GM19238 (cell line): ENCODE measurements around the gene KRT85.

Experiments
- DNase-seq: peaks from one replicate; pipeline ENCODE4 v3.0.0; 2011; ENCODE audit warnings: low spot score; ENCODE audit not compliant: insufficient read length

KRT85 gene

GRCh38 chr12:52367876-52368275 is 595 bp upstream of the KRT85 start:
- DNase-seq: no peak

- no peak for DNase-seq
Observed at GRCh38 chr12:52364901-52365489, 2.3 kb downstream of the KRT85 start.

- no peak for DNase-seq
Observed at GRCh38 chr12:52364061-52364460, 3.2 kb downstream of the KRT85 start.

GRCh38 chr12:52363111-52363679 is 4.1 kb downstream of the KRT85 start:
- DNase-seq: no peak

GRCh38 chr12:52362118-52362726 is 5.1 kb downstream of the KRT85 start:
- DNase-seq: no peak

GRCh38 chr12:52361553-52361952 is 5.7 kb downstream of the KRT85 start:
- no peak for DNase-seq

GRCh38 chr12:52360663-52361271 is 6.5 kb downstream of the KRT85 start:
- DNase-seq: no peak

- DNase-seq: no peak
Observed at GRCh38 chr12:52360106-52360662, 7.1 kb downstream of the KRT85 start.

GRCh38 chr12:52359621-52360061 is 7.6 kb downstream of the KRT85 start:
- no peak for DNase-seq

- DNase-seq: peak; percentile 82
Observed at GRCh38 chr12:52358575-52359350, 8.5 kb downstream of the KRT85 start.

GRCh38 chr12:52356762-52357580 is 10.3 kb downstream of the KRT85 start:
- no peak for DNase-seq

GRCh38 chr12:52356031-52356761 is 11.1 kb downstream of the KRT85 start:
- no peak for DNase-seq

- no peak for DNase-seq
Observed at GRCh38 chr12:52355176-52355575, 12.1 kb downstream of the KRT85 start.

GRCh38 chr12:52354200-52354599 is 13.1 kb downstream of the KRT85 start:
- DNase-seq: no peak

- DNase-seq: no peak
Observed at GRCh38 chr12:52353766-52354165, 13.5 kb downstream of the KRT85 start.

GRCh38 chr12:52352951-52353350 is 14.3 kb downstream of the KRT85 start:
- no peak for DNase-seq

GRCh38 chr12:52351196-52352059 is 15.9 kb downstream of the KRT85 start:
- DNase-seq: no peak

GRCh38 chr12:52350786-52351185 is 16.5 kb downstream of the KRT85 start:
- no peak for DNase-seq

- DNase-seq: no peak
Observed at GRCh38 chr12:52350021-52350620, 17.2 kb downstream of the KRT85 start.
